ENCODE measurements around the gene CEACAM4.

The CEACAM4 gene

GRCh38 chr19:41617941-41618730 lies 8.7 kb downstream of the CEACAM4 start:
- no peak for DNase-seq

GRCh38 chr19:41616792-41617621 lies 9.9 kb downstream of the CEACAM4 start:
- no peak for DNase-seq

GRCh38 chr19:41615207-41615606 lies 11.7 kb downstream of the CEACAM4 start:
- DNase-seq, result no peak

GRCh38 chr19:41612483-41612882 lies 14.4 kb downstream of the CEACAM4 start:
- DNase-seq, result no peak

GRCh38 chr19:41610789-41611188 lies 16.1 kb downstream of the CEACAM4 start:
- no peak for DNase-seq

GRCh38 chr19:41607668-41608067 lies 19.2 kb downstream of the CEACAM4 start:
- no peak for DNase-seq

GRCh38 chr19:41606215-41606837 lies 20.5 kb downstream of the CEACAM4 start:
- no peak for DNase-seq

- no peak for DNase-seq
Measured at GRCh38 chr19:41604831-41605230, 22.0 kb downstream of the CEACAM4 start.

GRCh38 chr19:41601771-41602170 lies 25.1 kb downstream of the CEACAM4 start:
- no peak for DNase-seq

- DNase-seq, result no peak
Measured at GRCh38 chr19:41599175-41599966, 27.5 kb downstream of the CEACAM4 start.

- DNase-seq, result peak in 42 of 56 donors; percentile 1 to 79 (median 18)
Measured at GRCh38 chr19:41597600-41598041, 29.3 kb downstream of the CEACAM4 start.

GRCh38 chr19:41595890-41596280 lies 31.0 kb downstream of the CEACAM4 start:
- DNase-seq, result no peak

- DNase-seq, result peak in 9 of 56 donors; percentile 1 to 16 (median 5)
Measured at GRCh38 chr19:41595258-41595889, 31.5 kb downstream of the CEACAM4 start.

GRCh38 chr19:41591951-41592562 lies 34.8 kb downstream of the CEACAM4 start:
- no peak for DNase-seq

- no peak for DNase-seq
Measured at GRCh38 chr19:41590936-41591335, 35.9 kb downstream of the CEACAM4 start.

- no peak for DNase-seq
Measured at GRCh38 chr19:41589371-41589770, 37.5 kb downstream of the CEACAM4 start.

GRCh38 chr19:41588497-41589209 lies 38.2 kb downstream of the CEACAM4 start:
- DNase-seq, result no peak

- no peak for DNase-seq
Measured at GRCh38 chr19:41587838-41588210, 39.0 kb downstream of the CEACAM4 start.

- no peak for DNase-seq
Measured at GRCh38 chr19:41587101-41587837, 39.6 kb downstream of the CEACAM4 start.
